Upper lobe of left lung (tissue), 4 donors: Measurements from ENCODE around the gene GPR158.

Experiments used
- EP300 ChIP-seq, 4 donors: sonication (generic); formaldehyde crosslinking; IDR thresholded peaks; one replicate each; pipeline ENCODE4 v1.5.1; 2017; ENCODE audit warnings: antibody characterized with exemption in 4 of 4, control low read depth in 2 of 4
- POLR2A ChIP-seq, 4 donors: fragments of 450-650 bp; IDR thresholded peaks; one replicate each; pipeline ENCODE4 v1.5.1; 2016 to 2017; ENCODE audit warnings: antibody characterized with exemption in 4 of 4, mild to moderate bottlenecking in 2 of 4

- TF ChIP-seq EP300 (IDR thresholded peaks at IDR 0.05) (no peak), POLR2A (IDR thresholded peaks at IDR 0.05) (no peak)
Observed at GRCh38 chr10:25573316-25573715, 398.5 kb downstream of the GPR158 start.
